HG03280 (cell line): ENCODE data around the gene ARSB.
"Not testable (repeated sequence)": the region's sequence is repeated elsewhere in the genome, so short reads cannot be mapped to it uniquely, and the experiment has no call there.

Experiments
- ATAC-seq: cut with Tn5 transposase; IDR thresholded peaks from one replicate; pipeline ENCODE4 v1.9.1; 2021; ENCODE audit warnings: mild to moderate bottlenecking, moderate library complexity; ENCODE audit not compliant: unreplicated experiment

ARSB gene

GRCh38 chr5:78958672-78959445, 26.3 kb downstream of the ARSB start:
- ATAC-seq: no peak

DNA sequence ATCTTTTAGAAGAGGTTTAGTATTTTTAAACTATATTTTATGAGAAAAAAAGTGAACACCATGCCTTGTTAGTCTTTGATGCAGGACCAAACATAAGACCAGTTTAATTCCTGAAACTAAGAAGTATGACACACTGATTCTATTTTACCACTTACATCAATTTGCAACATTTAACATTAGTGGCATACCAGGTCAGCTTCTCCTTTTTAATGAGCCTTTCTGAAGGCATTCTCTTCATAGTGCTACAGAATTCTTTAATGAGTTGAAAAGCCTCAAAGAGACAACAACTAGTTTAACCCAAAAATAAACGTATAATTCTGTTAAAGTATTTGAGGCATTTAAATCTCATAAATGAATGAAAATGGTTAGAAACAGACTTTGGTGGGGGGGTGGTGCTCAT, 28.2 kb downstream of the ARSB start:
- no peak for ATAC-seq

- ATAC-seq: peak; percentile 61
Observed at GRCh38 chr5:78953092-78953800, 31.9 kb downstream of the ARSB start.

DNA sequence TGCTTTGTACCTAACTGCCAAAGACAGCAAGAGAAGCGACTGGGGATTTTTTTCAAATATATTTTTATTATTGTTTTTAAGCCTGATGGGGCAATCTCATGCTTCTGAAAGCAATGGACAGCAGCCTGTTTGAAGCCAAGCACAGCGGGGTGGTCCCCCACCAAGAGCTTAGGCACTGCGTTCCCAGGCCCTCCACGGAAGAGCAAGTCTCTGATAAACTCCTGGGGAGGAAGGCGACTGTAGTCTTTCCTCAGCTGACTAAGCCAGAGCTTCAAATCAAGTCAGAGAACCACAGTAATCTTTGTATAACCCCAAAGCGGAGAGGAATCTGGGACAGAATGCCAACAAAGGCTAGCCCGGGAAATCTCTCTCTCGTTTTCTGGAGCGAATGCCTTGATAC, 54.4 kb downstream of the ARSB start:
- no peak for ATAC-seq

DNA sequence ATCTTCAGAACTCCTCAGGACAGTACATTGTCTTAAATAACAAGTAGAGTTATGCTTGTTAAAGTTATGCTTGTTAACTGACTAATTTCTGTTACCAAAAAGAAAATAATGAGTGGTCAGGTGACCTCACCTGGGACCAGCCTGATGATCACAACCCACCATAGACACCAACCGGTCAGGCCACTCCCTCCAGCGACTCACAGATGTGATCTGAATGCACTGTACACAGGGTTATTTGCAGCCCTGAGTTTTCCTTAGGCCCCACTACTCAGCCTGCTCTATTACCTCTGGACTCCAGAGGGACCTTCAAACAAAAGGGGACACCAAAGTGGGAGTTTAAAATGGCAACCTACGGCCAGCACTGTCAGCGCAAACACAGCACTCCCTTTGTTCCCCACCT, 55.3 kb downstream of the ARSB start:
- no peak for ATAC-seq

DNA sequence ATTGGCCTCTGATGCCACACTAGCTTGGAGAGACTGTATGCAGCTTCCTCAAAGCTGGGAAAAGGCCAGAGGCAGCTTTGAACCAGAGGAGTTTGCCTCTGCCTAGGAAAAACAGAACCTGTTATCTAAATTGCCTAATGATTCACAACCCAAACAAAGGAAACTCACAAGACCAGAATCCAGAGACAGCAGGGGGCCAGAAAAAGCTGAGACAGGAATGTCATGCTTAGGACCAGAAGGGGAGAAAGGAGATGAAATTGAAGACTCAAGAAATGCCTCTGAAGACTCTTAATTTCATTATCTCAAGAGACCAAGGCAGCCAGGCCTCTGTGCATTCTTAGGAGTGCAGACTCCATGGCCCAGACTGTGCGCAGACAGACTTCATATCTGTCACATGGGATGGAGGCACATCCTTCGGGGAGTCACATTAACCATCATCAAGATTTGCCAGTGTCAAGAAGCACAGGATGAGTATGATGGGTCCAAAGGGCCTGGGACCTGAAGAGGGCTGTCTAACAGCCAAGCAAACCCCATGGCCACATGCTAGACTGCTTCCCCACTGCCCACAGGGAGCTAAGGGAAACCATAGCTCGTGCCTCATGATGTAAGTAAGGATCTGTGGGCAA, 57.3 kb downstream of the ARSB start:
- ATAC-seq: no peak

- ATAC-seq: no peak
Observed at GRCh38 chr5:78926252-78926651, 58.9 kb downstream of the ARSB start.

GRCh38 chr5:78925129-78925876, 59.8 kb downstream of the ARSB start:
- no peak for ATAC-seq

- ATAC-seq: no peak
Observed at GRCh38 chr5:78923622-78923970, 61.5 kb downstream of the ARSB start.

DNA sequence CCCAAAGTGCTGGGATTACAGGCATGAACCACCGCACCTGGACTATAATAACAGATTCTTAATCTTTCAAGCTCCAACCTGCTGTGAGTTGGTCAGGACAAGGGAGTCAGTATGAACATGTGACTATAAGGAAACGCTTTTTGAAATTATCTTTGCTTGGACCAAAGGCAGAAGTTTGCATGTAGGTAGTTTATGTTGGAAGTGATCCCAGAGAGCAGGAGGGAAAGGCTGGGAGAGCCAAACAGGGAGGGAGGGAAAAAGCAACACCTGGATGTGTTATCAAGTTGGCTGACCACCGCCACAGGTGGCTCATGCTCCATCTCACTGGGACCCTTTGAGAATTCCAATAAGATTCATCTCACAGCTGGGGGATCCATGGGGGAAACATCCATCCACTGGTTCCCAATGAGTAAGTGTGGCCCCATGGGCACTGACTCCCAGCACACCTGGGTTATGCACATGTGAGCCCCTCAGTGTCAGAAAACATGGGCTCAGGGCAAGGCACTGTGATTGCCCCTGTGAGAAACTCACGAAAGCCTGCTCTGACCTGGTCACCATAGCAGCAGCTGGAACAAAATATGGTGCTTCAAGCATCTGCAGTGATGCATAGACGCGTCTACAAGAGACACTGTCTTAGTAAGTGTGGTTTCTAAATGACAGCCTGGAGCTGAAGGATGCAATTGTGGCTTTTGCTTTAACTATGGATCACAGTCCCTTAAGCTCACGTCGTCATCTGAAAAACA, 62.1 kb downstream of the ARSB start:
- no peak for ATAC-seq

GRCh38 chr5:78920604-78921003, 64.5 kb downstream of the ARSB start:
- no peak for ATAC-seq

- ATAC-seq: no peak
Observed at GRCh38 chr5:78919796-78920195, 65.3 kb downstream of the ARSB start.

DNA sequence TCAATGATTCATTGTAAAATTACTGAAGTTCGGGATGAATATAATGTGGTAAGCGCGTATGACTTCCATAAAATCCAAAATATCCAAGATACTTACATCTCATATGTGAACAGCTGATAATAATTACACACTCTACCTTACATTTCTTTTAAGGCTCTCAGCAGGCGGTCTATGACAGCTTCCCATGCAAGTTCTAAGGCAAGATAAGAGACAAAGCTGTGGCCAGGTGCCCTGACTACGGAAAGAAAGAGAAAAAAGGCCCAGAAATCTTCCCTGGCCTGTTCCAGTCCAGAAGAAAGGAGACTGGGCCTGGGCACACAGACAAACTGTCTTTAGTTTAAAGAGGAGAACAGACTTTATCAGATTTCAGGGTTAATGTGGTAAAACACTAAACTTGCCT, 69.1 kb downstream of the ARSB start:
- no peak for ATAC-seq

- no peak for ATAC-seq
Observed at GRCh38 chr5:78915170-78915569, 69.9 kb downstream of the ARSB start.

- ATAC-seq: no peak
Observed at GRCh38 chr5:78912811-78913210, 72.3 kb downstream of the ARSB start.

GRCh38 chr5:78912085-78912771, 72.9 kb downstream of the ARSB start:
- no peak for ATAC-seq

GRCh38 chr5:78909224-78909983, 75.7 kb downstream of the ARSB start:
- ATAC-seq: not testable (repeated sequence)

- ATAC-seq: no peak
Observed at GRCh38 chr5:78908173-78909061, 76.7 kb downstream of the ARSB start.
